SK-N-SH treated with all-trans-retinoic acid at 6 μM for 48 hours (cell line): ENCODE measurements around the gene KCNT1.

Source experiments
- ATAC-seq: fragments of 200-7000 bp; cut with Tn5 transposase; 3 replicates; pipeline ENCODE4 v1.9.1; 2020; ENCODE audit warnings: mild to moderate bottlenecking, moderate library complexity
- ARNTL ChIP-seq: fragments of 450-650 bp; formaldehyde crosslinking; IDR thresholded peaks from 2 replicates; pipeline ENCODE4 v1.5.0; 2020; ENCODE audit warnings: low read depth, mild to moderate bottlenecking, moderate library complexity, borderline replicate concordance
- BACH2 ChIP-seq: fragments of 250-450 bp; sonication (Bioruptor Pico); IDR thresholded peaks from 2 replicates; pipeline ENCODE4 v1.9.0; 2021; ENCODE audit warnings: mild to moderate bottlenecking, borderline replicate concordance
- CREB5 ChIP-seq: fragments of 250-450 bp; sonication (Bioruptor Pico); IDR thresholded peaks from 2 replicates; pipeline ENCODE4 v1.5.1; 2020; ENCODE audit warnings: low read depth, mild to moderate bottlenecking, moderate library complexity
- CSDC2 ChIP-seq: fragments of 250-450 bp; sonication (Bioruptor Pico); IDR thresholded peaks from 2 replicates; pipeline ENCODE4 v1.5.0; 2020; ENCODE audit warnings: mild to moderate bottlenecking, moderate library complexity
- CSRNP3 ChIP-seq: fragments of 250-450 bp; sonication (Bioruptor Pico); IDR thresholded peaks from 2 replicates; pipeline ENCODE4 v1.5.1; 2021; ENCODE audit warnings: mild to moderate bottlenecking, moderate library complexity
- ESRRG ChIP-seq: fragments of 250-450 bp; sonication (Bioruptor Pico); IDR thresholded peaks from 2 replicates; pipeline ENCODE4 v1.6.1; 2021; ENCODE audit warnings: mild to moderate bottlenecking
- GLIS3 ChIP-seq: fragments of 250-450 bp; sonication (Bioruptor Pico); IDR thresholded peaks from 2 replicates; pipeline ENCODE4 v1.5.0; 2020; ENCODE audit warnings: mild to moderate bottlenecking, moderate library complexity
- ISL1 ChIP-seq: fragments of 250-450 bp; sonication (Bioruptor Pico); IDR thresholded peaks from 2 replicates; pipeline ENCODE4 v2.1.2; 2022; ENCODE audit warnings: mild to moderate bottlenecking, moderate library complexity
- OSR1 ChIP-seq: fragments of 250-450 bp; sonication (Bioruptor Pico); IDR thresholded peaks from 2 replicates; pipeline ENCODE4 v1.8.0; 2022; ENCODE audit warnings: moderate library complexity, mild to moderate bottlenecking, inconsistent platforms
- POU6F1 ChIP-seq: fragments of 250-450 bp; sonication (Bioruptor Pico); IDR thresholded peaks from 2 replicates; pipeline ENCODE4 v1.8.0; 2021; ENCODE audit warnings: low read depth, mild to moderate bottlenecking, moderate library complexity, borderline replicate concordance
- PPARA ChIP-seq: fragments of 250-450 bp; sonication (Bioruptor Pico); IDR thresholded peaks from 2 replicates; pipeline ENCODE4 v1.5.0; 2020; ENCODE audit warnings: mild to moderate bottlenecking, borderline replicate concordance
- RARB ChIP-seq: fragments of 250-450 bp; sonication (Bioruptor Pico); IDR thresholded peaks from 2 replicates; pipeline ENCODE4 v1.8.0; 2021; ENCODE audit warnings: mild to moderate bottlenecking, moderate library complexity
- SNAI2 ChIP-seq: fragments of 250-450 bp; sonication (Bioruptor Pico); IDR thresholded peaks from 2 replicates; pipeline ENCODE4 v1.5.0; 2020; ENCODE audit warnings: mild to moderate bottlenecking, moderate library complexity
- TCF4 ChIP-seq: fragments of 250-450 bp; sonication (Bioruptor Pico); IDR thresholded peaks from 2 replicates; pipeline ENCODE4 v1.8.0; 2021; ENCODE audit warnings: mild to moderate bottlenecking, moderate library complexity, borderline replicate concordance
- TOX ChIP-seq: fragments of 250-450 bp; sonication (Bioruptor Pico); IDR thresholded peaks from 2 replicates; pipeline ENCODE4 v1.8.0; 2021; ENCODE audit warnings: mild to moderate bottlenecking, moderate library complexity, borderline replicate concordance
- TSHZ2 ChIP-seq: fragments of 250-450 bp; sonication (Bioruptor Pico); IDR thresholded peaks from 2 replicates; pipeline ENCODE4 v1.5.0; 2020; ENCODE audit warnings: mild to moderate bottlenecking, moderate library complexity
- ZC3H10 ChIP-seq: fragments of 250-450 bp; sonication (Bioruptor Pico); IDR thresholded peaks from 2 replicates; pipeline ENCODE4 v1.5.1; 2021; ENCODE audit warnings: mild to moderate bottlenecking, moderate library complexity
- ZFP3 ChIP-seq: fragments of 250-450 bp; sonication (Bioruptor Pico); IDR thresholded peaks from 2 replicates; pipeline ENCODE4 v1.5.0; 2020; ENCODE audit warnings: mild to moderate bottlenecking, moderate library complexity
- ZFP30 ChIP-seq: fragments of 450-650 bp; formaldehyde crosslinking; IDR thresholded peaks from 2 replicates; pipeline ENCODE4 v1.5.0; 2022; ENCODE audit warnings: mild to moderate bottlenecking, moderate library complexity
- ZNF565 ChIP-seq: fragments of 450-650 bp; formaldehyde crosslinking; conservative IDR thresholded peaks from 2 replicates; pipeline ENCODE4 v1.5.0; 2020; ENCODE audit warnings: low read depth, mild to moderate bottlenecking, moderate library complexity
- ZNF70 ChIP-seq: fragments of 450-650 bp; formaldehyde crosslinking; IDR thresholded peaks from 2 replicates; pipeline ENCODE4 v1.5.0; 2020; ENCODE audit warnings: mild to moderate bottlenecking, moderate library complexity
- ZNF8 ChIP-seq: fragments of 450-650 bp; formaldehyde crosslinking; IDR thresholded peaks from 2 replicates; pipeline ENCODE4 v1.5.0; 2020; ENCODE audit warnings: mild to moderate bottlenecking, moderate library complexity

KCNT1 gene

GRCh38 chr9:135674977-135675376 is 27.0 kb upstream of the KCNT1 start:
- ATAC-seq, result no peak
- no peak for TF ChIP-seq POU6F1
- TF ChIP-seq ZNF565, result no peak
- no peak for TF ChIP-seq GLIS3 (CRISPR knock-in tag)
- no peak for TF ChIP-seq ARNTL (CRISPR knock-in tag)
- TF ChIP-seq TSHZ2 (CRISPR knock-in tag), result no peak
- no peak for TF ChIP-seq OSR1
- no peak for TF ChIP-seq CSRNP3 (CRISPR knock-in tag)
- no peak for TF ChIP-seq ZFP30 (CRISPR knock-in tag)
- TF ChIP-seq ESRRG (CRISPR knock-in tag), result no peak
- no peak for TF ChIP-seq ZNF70 (CRISPR knock-in tag)
- TF ChIP-seq BACH2, result no peak
- no peak for TF ChIP-seq RARB (CRISPR knock-in tag)
- no peak for TF ChIP-seq CREB5
- no peak for TF ChIP-seq ZFP3 (CRISPR knock-in tag)
- no peak for TF ChIP-seq PPARA
- TF ChIP-seq ZC3H10 (CRISPR knock-in tag), result no peak
- no peak for TF ChIP-seq CSDC2 (CRISPR knock-in tag)
- no peak for TF ChIP-seq TOX (CRISPR knock-in tag)

- ATAC-seq, result no peak
- no peak for TF ChIP-seq SNAI2 (CRISPR knock-in tag)
- no peak for TF ChIP-seq RARB (CRISPR knock-in tag)
- TF ChIP-seq ZFP30 (CRISPR knock-in tag), result no peak
- no peak for TF ChIP-seq OSR1
- TF ChIP-seq ISL1 (CRISPR knock-in tag), result no peak
- TF ChIP-seq BACH2, result no peak
Observed at GRCh38 chr9:135676891-135677290, 25.1 kb upstream of the KCNT1 start.

- ATAC-seq, result no peak
- no peak for TF ChIP-seq SNAI2 (CRISPR knock-in tag)
- TF ChIP-seq ESRRG (CRISPR knock-in tag), result no peak
- no peak for TF ChIP-seq ZFP3 (CRISPR knock-in tag)
- no peak for TF ChIP-seq TOX (CRISPR knock-in tag)
- TF ChIP-seq PPARA, result no peak
- no peak for TF ChIP-seq CREB5
- TF ChIP-seq ZNF70 (CRISPR knock-in tag), result no peak
- TF ChIP-seq TSHZ2 (CRISPR knock-in tag), result no peak
- TF ChIP-seq ZNF8, result no peak
- no peak for TF ChIP-seq OSR1
- no peak for TF ChIP-seq TCF4
- no peak for TF ChIP-seq ZNF565
- no peak for TF ChIP-seq ZC3H10 (CRISPR knock-in tag)
- no peak for TF ChIP-seq GLIS3 (CRISPR knock-in tag)
- TF ChIP-seq CSRNP3 (CRISPR knock-in tag), result no peak
- no peak for TF ChIP-seq ARNTL (CRISPR knock-in tag)
- no peak for TF ChIP-seq POU6F1
Observed at GRCh38 chr9:135677641-135678168, 24.3 kb upstream of the KCNT1 start.
